PFSK-1 (cell line): ENCODE measurements around the gene KIF9.

ENCODE experiments used
- POLR2AphosphoS5 ChIP-seq: IDR thresholded peaks from 2 replicates; pipeline ENCODE4 v1.6.1; 2012; ENCODE audit warnings: low read depth, mild to moderate bottlenecking, control low read depth, low read length, moderate library complexity
- REST ChIP-seq, 2 experiments: IDR thresholded peaks; 2 replicates each; pipeline versions ENCODE4 v1.6.1 to v1.8.0; 2011 to 2012; ENCODE audit warnings: low read depth in 2 of 2, low read length in 2 of 2, control low read depth in 1 of 2, inconsistent platforms in 1 of 2, mild to moderate bottlenecking in 1 of 2, moderate library complexity in 1 of 2; ENCODE audit not compliant: insufficient read depth in 1 of 2
- TAF1 ChIP-seq: IDR thresholded peaks from 2 replicates; pipeline ENCODE4 v1.6.1; 2012; ENCODE audit warnings: low read length, control low read depth, borderline replicate concordance; ENCODE audit not compliant: insufficient read depth

GRCh38 chr3:47197287-47197686, 85.3 kb downstream of the KIF9 start:
- no peak for TF ChIP-seq TAF1
- no peak for TF ChIP-seq POLR2AphosphoS5
- TF ChIP-seq REST (IDR thresholded peaks at IDR 0.05; ENCODE audit: insufficient read depth in 1 of 2, low read depth in 2 of 2, low read length in 2 of 2), result no peak
